WTC11 (cell line): ENCODE results near the gene INTS2.

ENCODE experiments used
- CBFB ChIP-seq: sonication (generic); formaldehyde crosslinking; IDR thresholded peaks from 2 replicates; pipeline ENCODE4 v1.8.1; 2022; ENCODE audit warnings: mild to moderate bottlenecking, low read depth, missing genetic modification reagents
- ZBTB21 ChIP-seq: sonication (generic); formaldehyde crosslinking; IDR thresholded peaks from 2 replicates; pipeline ENCODE4 v1.8.1; 2023; ENCODE audit warnings: mild to moderate bottlenecking, missing genetic modification reagents, borderline replicate concordance
- TF ChIP-seq, protein P1 (sequence below): fragments of 200-600 bp; IDR thresholded peaks from 2 replicates; pipeline ENCODE4 v1.8.0; 2022; ENCODE audit warnings: antibody characterized with exemption
- TF ChIP-seq, protein P2 (sequence below): sonication (generic); formaldehyde crosslinking; IDR thresholded peaks from 2 replicates; pipeline ENCODE4 v1.8.1; 2022; ENCODE audit warnings: low read depth, missing genetic modification reagents, borderline replicate concordance

DNA sequence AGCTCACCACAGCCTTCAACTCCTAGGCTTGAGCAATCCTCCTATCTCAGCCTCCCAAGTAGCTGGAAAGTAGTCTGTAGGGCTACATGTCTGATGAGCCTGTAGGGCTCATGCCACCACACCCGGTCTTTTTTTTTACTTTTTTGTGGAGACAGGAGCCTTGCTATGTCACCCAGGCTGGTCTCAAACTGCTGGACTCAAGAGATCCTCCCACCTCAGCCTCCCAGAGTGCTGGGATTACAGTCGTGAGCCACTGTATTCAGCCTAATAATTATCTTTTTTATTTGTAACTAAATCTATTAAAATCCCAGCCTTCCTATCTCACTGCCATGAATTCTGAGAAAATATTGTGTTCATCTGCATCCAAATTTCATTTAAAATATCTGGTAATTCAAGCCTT, 79.5 kb downstream of the INTS2 start:
- TF ChIP-seq, protein P1, sequence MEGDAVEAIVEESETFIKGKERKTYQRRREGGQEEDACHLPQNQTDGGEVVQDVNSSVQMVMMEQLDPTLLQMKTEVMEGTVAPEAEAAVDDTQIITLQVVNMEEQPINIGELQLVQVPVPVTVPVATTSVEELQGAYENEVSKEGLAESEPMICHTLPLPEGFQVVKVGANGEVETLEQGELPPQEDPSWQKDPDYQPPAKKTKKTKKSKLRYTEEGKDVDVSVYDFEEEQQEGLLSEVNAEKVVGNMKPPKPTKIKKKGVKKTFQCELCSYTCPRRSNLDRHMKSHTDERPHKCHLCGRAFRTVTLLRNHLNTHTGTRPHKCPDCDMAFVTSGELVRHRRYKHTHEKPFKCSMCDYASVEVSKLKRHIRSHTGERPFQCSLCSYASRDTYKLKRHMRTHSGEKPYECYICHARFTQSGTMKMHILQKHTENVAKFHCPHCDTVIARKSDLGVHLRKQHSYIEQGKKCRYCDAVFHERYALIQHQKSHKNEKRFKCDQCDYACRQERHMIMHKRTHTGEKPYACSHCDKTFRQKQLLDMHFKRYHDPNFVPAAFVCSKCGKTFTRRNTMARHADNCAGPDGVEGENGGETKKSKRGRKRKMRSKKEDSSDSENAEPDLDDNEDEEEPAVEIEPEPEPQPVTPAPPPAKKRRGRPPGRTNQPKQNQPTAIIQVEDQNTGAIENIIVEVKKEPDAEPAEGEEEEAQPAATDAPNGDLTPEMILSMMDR = no peak
- no peak for TF ChIP-seq CBFB (CRISPR knock-in tag)
- TF ChIP-seq, protein P2, sequence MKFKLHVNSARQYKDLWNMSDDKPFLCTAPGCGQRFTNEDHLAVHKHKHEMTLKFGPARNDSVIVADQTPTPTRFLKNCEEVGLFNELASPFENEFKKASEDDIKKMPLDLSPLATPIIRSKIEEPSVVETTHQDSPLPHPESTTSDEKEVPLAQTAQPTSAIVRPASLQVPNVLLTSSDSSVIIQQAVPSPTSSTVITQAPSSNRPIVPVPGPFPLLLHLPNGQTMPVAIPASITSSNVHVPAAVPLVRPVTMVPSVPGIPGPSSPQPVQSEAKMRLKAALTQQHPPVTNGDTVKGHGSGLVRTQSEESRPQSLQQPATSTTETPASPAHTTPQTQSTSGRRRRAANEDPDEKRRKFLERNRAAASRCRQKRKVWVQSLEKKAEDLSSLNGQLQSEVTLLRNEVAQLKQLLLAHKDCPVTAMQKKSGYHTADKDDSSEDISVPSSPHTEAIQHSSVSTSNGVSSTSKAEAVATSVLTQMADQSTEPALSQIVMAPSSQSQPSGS (CRISPR knock-in tag) = no peak
- no peak for TF ChIP-seq ZBTB21 (CRISPR knock-in tag)
